Adipose tissue (tissue), 3 donors: ENCODE results near the gene RETREG2. TPM values are rescaled to one million over a fixed set of nuclear protein-coding genes. Genes with fewer than 3 reads are reported as not detected.

Source experiments
- H3K27ac ChIP-seq: one replicate; pipeline ENCODE4 v1.5.1; 2013; ENCODE audit warnings: low read depth, low read length
- WGBS, 3 donors: extraction: QIAGEN DNeasy Blood & Tissue Kit; methylation state at CpG; one replicate each; pipeline ENCODE4 v1.1.7; 2013; 5-methylcytosine and 5-hydroxymethylcytosine counted together
- polyA plus RNA-seq, 3 donors: library from polyadenylated mRNA; stranded (reverse); fragments of 200-250 nt; gene quantifications; one replicate each; pipeline ENCODE4 v1.2.3, GENCODE V29; 2013
- donor health status: healthy with polysubstance abuse.
- donor health status: Bipolar disorder and iron deficiency.
- donor health status: healthy.

The RETREG2 gene
- polyA plus RNA-seq, 3 donors: 34.3 to 44.2 (median 40.2) TPM

- 51 to 89% (median 69%) methylated on average over 3 of the region's 3 CpGs for WGBS, 3 donors
- H3K27ac ChIP-seq: no peak overlapping the region
Observed at GRCh38 chr2:219225350-219225749, 47.3 kb downstream of the RETREG2 start.

- 37 to 51% (median 37%) methylated on average over 7 of the region's 7 CpGs for WGBS, 3 donors
- no peak overlapping the region for H3K27ac ChIP-seq
Observed at GRCh38 chr2:219228041-219228910, 50.2 kb downstream of the RETREG2 start.

- 1 to 2% (median 1%) methylated on average over 15 to 19 of the region's 19 CpGs for WGBS, 3 donors
- H3K27ac ChIP-seq: no peak overlapping the region
Observed at GRCh38 chr2:219228911-219229304, 50.8 kb downstream of the RETREG2 start.

- 0 to 1% (median 0%) methylated on average over 78 to 80 of the region's 80 CpGs for WGBS, 3 donors
- H3K27ac ChIP-seq: no peak within 1 kb of the TSS
Observed at GRCh38 chr2:219229305-219230058, 51.4 kb downstream of the RETREG2 start, which contains the start of the genes ANKZF1 and ATG9A. Gene ANKZF1, plus strand, starts transcription at chr2:219229806. Its CDS starts 452 bp downstream, at chr2:219230258. Gene ATG9A, minus strand, starts transcription at chr2:219229636. Its CDS starts 1,612 bp downstream, at chr2:219228024.

- H3K27ac ChIP-seq: no peak overlapping the region
- 0 to 1% (median 0%) methylated on average over 24 of the region's 24 CpGs for WGBS, 3 donors
Observed at GRCh38 chr2:219230059-219230540, 52.0 kb downstream of the RETREG2 start.

- H3K27ac ChIP-seq: no peak overlapping the region
- WGBS, 3 donors: 71 to 92% (median 90%) methylated on average over 3 of the region's 3 CpGs
Observed at GRCh38 chr2:219234331-219234730, 56.3 kb downstream of the RETREG2 start.

Other genes with a start within 250 kb of the RETREG2 start
- under 1 TPM in 2 of 3 donors, not detected in 1; 0.06 to 0.58 TPM for gene CDK5R2, start 218.6 kb upstream of the RETREG2 start, polyA plus RNA-seq
- under 1 TPM in 2 of 3 donors, not detected in 1; 0.09 to 0.58 TPM for gene FEV, start 193.1 kb upstream of the RETREG2 start, polyA plus RNA-seq
- 10 to 100 TPM in 1 of 3 donors, not detected in 2; 12.9 TPM for gene CRYBA2, start 184.9 kb upstream of the RETREG2 start, polyA plus RNA-seq
- gene CFAP65, start 136.8 kb upstream of the RETREG2 start, polyA plus RNA-seq: under 1 TPM in 2 of 3 donors, not detected in 1; 0.03 to 0.04 TPM
- 1 to 10 TPM in 1 of 3 donors, under 1 TPM in 2; 0.02 to 1.4 (median 0.22) TPM for gene IHH, start 117.4 kb upstream of the RETREG2 start, polyA plus RNA-seq
- 10 to 100 TPM in 1 of 3 donors, 1 to 10 TPM in 2; 8.8 to 12.8 (median 9.4) TPM for gene NHEJ1, start 17.5 kb upstream of the RETREG2 start, polyA plus RNA-seq
- gene SLC23A3, start 8.2 kb upstream of the RETREG2 start, polyA plus RNA-seq: 1 to 10 TPM in 1 of 3 donors, under 1 TPM in 2; 0.48 to 2.0 (median 0.64) TPM
- 10 to 100 TPM; 33.4 to 58.3 (median 48.4) TPM for gene CNPPD1, start 1.4 kb upstream of the RETREG2 start, polyA plus RNA-seq
- 10 to 100 TPM; 26.0 to 38.9 (median 27.3) TPM for gene ZFAND2B, start 28.5 kb downstream of the RETREG2 start, polyA plus RNA-seq
- 10 to 100 TPM; 15.3 to 43.3 (median 28.1) TPM for gene ABCB6, start 40.7 kb downstream of the RETREG2 start, polyA plus RNA-seq
- 10 to 100 TPM; 11.4 to 32.1 (median 21.2) TPM for gene ATG9A, start 51.4 kb downstream of the RETREG2 start, polyA plus RNA-seq
- gene ANKZF1, start 51.5 kb downstream of the RETREG2 start, polyA plus RNA-seq: 10 to 100 TPM; 15.7 to 23.0 (median 20.7) TPM
- 10 to 100 TPM in 2 of 3 donors, 1 to 10 TPM in 1; 2.1 to 12.9 (median 11.8) TPM for gene GLB1L, start 67.2 kb downstream of the RETREG2 start, polyA plus RNA-seq
- 10 to 100 TPM; 33.8 to 36.6 (median 33.9) TPM for gene STK16, start 67.2 kb downstream of the RETREG2 start, polyA plus RNA-seq
- gene TUBA4B, start 75.0 kb downstream of the RETREG2 start, polyA plus RNA-seq: not detected
- 10 to 100 TPM; 20.5 to 39.3 (median 30.0) TPM for gene TUBA4A, start 75.6 kb downstream of the RETREG2 start, polyA plus RNA-seq
- 10 to 100 TPM; 51.6 to 78.9 (median 68.9) TPM for gene DNAJB2, start 101.1 kb downstream of the RETREG2 start, polyA plus RNA-seq
- gene PTPRN, start 131.1 kb downstream of the RETREG2 start, polyA plus RNA-seq: 10 to 100 TPM in 1 of 3 donors, under 1 TPM in 1, not detected in 1; 0.45 to 15.5 TPM
- gene RESP18, start 154.5 kb downstream of the RETREG2 start, polyA plus RNA-seq: not detected
- 100 to 1,000 TPM in 1 of 3 donors, 10 to 100 TPM in 2; 43.8 to 100 (median 95.8) TPM for gene DNPEP, start 209.6 kb downstream of the RETREG2 start, polyA plus RNA-seq
- 10 to 100 TPM; 18.9 to 35.8 (median 25.4) TPM for gene DES, start 240.1 kb downstream of the RETREG2 start, polyA plus RNA-seq